Measurements from ENCODE around the gene COQ8A.

COQ8A gene

DNA sequence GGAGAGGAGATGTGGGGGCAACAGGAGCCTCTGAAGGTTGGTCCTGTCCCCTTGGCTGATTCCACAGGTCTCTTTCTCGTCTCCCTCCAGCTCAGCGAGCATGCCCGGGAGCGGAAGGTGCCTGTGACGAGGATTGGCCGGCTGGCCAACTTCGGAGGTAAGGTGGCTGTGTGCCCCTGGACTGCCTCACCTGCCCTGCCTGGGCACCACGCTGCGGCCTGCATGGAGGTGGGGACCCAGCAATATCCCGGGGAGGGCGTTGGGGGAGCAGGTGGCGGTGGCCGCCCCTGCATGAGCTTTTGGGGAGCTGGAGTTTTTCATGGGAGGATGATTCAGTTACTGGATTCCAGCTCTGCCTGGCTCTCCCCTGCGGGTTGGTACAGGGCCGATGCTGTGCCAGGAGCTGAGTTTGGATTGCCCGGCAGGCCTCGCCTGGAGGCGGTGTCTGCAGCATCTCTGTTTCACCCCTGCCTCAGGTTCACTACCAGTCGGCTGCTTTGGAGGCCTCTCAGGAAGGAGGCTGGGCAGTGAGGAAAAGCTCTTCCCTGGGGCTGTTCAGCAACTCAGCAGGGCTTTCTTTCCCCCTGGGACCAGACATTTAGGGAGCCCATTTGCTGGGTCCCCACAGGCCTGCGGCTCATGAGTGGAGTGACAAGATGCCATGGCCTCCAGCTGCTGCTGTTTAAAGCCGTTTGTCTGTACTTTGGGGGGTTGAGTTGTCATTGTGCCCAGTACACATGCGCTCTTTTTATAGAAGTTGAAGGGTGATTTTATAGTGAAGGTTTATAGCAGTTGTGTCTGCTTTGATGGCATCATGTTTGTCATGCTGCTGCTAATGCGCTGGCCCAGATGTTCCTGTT lies 25.7 kb downstream of the COQ8A start:
- no peak for DNase-seq (ENCODE audit: low spot score)
- in situ Hi-C loops (cut with MboI; ENCODE audit: low sequenced_read_pairs, unreplicated experiment) = no loop called here
- TF ChIP-seq CTCF (IDR thresholded peaks at IDR 0.05; ENCODE audit: borderline replicate concordance, control extremely low read depth, extremely low read depth, insufficient read depth, missing control alignments) = no peak

DNA sequence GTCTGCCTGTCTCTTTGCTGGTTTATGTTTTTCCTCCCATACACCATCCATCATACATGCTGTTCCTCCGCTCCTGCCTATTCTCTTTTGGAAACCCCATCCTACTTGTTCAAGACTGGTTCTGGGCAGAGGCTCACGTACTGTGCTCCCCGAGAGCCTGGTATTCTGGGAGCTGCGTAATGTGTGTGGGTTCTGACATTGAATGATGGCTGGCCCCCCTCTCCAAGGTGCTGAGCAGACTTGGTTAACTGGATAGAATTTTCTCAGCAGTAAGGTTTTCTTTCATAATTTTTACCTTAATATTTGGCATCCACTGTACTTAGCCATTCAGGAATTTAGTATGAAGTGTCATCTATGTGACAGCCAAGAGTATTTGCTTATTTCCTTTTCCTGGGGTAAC lies 26.6 kb downstream of the COQ8A start:
- DNase-seq (ENCODE audit: low spot score) = no peak
- in situ Hi-C loops (cut with MboI; ENCODE audit: low sequenced_read_pairs, unreplicated experiment) = no loop called here
- no peak for TF ChIP-seq CTCF (IDR thresholded peaks at IDR 0.05; ENCODE audit: borderline replicate concordance, control extremely low read depth, extremely low read depth, insufficient read depth, missing control alignments)

GRCh38 chr1:226967665-226968064 lies 27.6 kb downstream of the COQ8A start:
- no peak for DNase-seq (ENCODE audit: low spot score)
- in situ Hi-C loops (cut with MboI; ENCODE audit: low sequenced_read_pairs, unreplicated experiment) = no loop called here
- TF ChIP-seq CTCF (IDR thresholded peaks at IDR 0.05; ENCODE audit: borderline replicate concordance, control extremely low read depth, extremely low read depth, insufficient read depth, missing control alignments) = no peak

GRCh38 chr1:226971765-226972164 lies 31.7 kb downstream of the COQ8A start:
- DNase-seq (ENCODE audit: low spot score) = no peak
- no peak for TF ChIP-seq CTCF (IDR thresholded peaks at IDR 0.05; ENCODE audit: borderline replicate concordance, control extremely low read depth, extremely low read depth, insufficient read depth, missing control alignments)
- in situ Hi-C loops (cut with MboI; ENCODE audit: low sequenced_read_pairs, unreplicated experiment) = no loop called here

DNA sequence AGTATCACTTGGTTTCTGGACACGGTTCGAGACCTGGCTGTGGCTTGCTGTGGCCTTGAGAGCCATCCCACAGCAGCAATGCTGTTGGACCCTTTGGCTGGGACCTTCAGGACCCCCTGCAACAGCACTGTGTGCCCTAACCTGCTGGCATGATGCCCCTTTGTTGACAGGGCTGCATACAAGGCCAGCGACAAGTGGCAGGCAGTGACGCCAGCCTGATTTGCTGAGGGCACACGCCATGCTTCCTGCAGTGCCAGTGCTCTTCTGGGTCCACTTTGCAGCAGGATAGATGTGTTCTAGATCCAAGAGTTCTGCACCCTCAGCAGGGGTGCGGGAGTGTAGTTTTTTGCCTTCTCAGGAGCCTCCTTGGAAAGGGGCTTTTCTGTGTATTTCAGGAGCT lies 32.8 kb downstream of the COQ8A start:
- no peak for TF ChIP-seq CTCF (IDR thresholded peaks at IDR 0.05; ENCODE audit: borderline replicate concordance, control extremely low read depth, extremely low read depth, insufficient read depth, missing control alignments)
- no peak for DNase-seq (ENCODE audit: low spot score)
- in situ Hi-C loops (cut with MboI; ENCODE audit: low sequenced_read_pairs, unreplicated experiment) = no loop called here

- no peak for DNase-seq (ENCODE audit: low spot score)
- no peak for TF ChIP-seq CTCF (IDR thresholded peaks at IDR 0.05; ENCODE audit: borderline replicate concordance, control extremely low read depth, extremely low read depth, insufficient read depth, missing control alignments)
- in situ Hi-C loops (cut with MboI; ENCODE audit: low sequenced_read_pairs, unreplicated experiment) = no loop called here
These were observed 33.3 kb downstream of the COQ8A start for GRCh38 chr1:226973371-226973897.
